GM19025 (cell line): ENCODE results near the gene NFKB1.
A peak's percentile ranks its signal among the peaks of the same experiment; 100 is the strongest.

ENCODE experiments used
- ATAC-seq: cut with Tn5 transposase; IDR thresholded peaks from one replicate; pipeline ENCODE4 v1.9.1; 2021; ENCODE audit warnings: mild to moderate bottlenecking, low read depth, moderate library complexity; ENCODE audit not compliant: unreplicated experiment

The NFKB1 gene

GRCh38 chr4:102527695-102528283 is 26.6 kb downstream of the NFKB1 start:
- no peak for ATAC-seq

- ATAC-seq, result no peak
These were observed 28.8 kb downstream of the NFKB1 start for GRCh38 chr4:102529977-102530376.

GRCh38 chr4:102530986-102531385 is 29.8 kb downstream of the NFKB1 start:
- ATAC-seq, result no peak

GRCh38 chr4:102531462-102531861 is 30.3 kb downstream of the NFKB1 start:
- ATAC-seq, result no peak

GRCh38 chr4:102533348-102533747 is 32.2 kb downstream of the NFKB1 start:
- ATAC-seq, result no peak

- ATAC-seq, result no peak
These were observed 32.7 kb downstream of the NFKB1 start for GRCh38 chr4:102533904-102534303.

- ATAC-seq, result no peak
These were observed 33.7 kb downstream of the NFKB1 start for GRCh38 chr4:102534845-102535244.

- ATAC-seq, result peak; percentile 44
These were observed 34.4 kb downstream of the NFKB1 start for GRCh38 chr4:102535398-102536082.

- no peak for ATAC-seq
These were observed 35.6 kb downstream of the NFKB1 start for GRCh38 chr4:102536768-102537167.

GRCh38 chr4:102537269-102537668 is 36.1 kb downstream of the NFKB1 start:
- ATAC-seq, result no peak

- ATAC-seq, result no peak
These were observed 40.5 kb downstream of the NFKB1 start for GRCh38 chr4:102541697-102542096.

- ATAC-seq, result peak; percentile 83
These were observed 42.1 kb downstream of the NFKB1 start for GRCh38 chr4:102543030-102543928.

GRCh38 chr4:102546635-102547034 is 45.5 kb downstream of the NFKB1 start:
- no peak for ATAC-seq

GRCh38 chr4:102547973-102548372 is 46.8 kb downstream of the NFKB1 start:
- ATAC-seq, result no peak

- ATAC-seq, result no peak
These were observed 50.9 kb downstream of the NFKB1 start for GRCh38 chr4:102551958-102552565.

- ATAC-seq, result no peak
These were observed 51.6 kb downstream of the NFKB1 start for GRCh38 chr4:102552781-102553180.

GRCh38 chr4:102553982-102554381 is 52.8 kb downstream of the NFKB1 start:
- ATAC-seq, result no peak

GRCh38 chr4:102554482-102554881 is 53.3 kb downstream of the NFKB1 start:
- ATAC-seq, result no peak

- no peak for ATAC-seq
These were observed 53.8 kb downstream of the NFKB1 start for GRCh38 chr4:102554992-102555391.

- no peak for ATAC-seq
These were observed 56.5 kb downstream of the NFKB1 start for GRCh38 chr4:102557636-102558035.

GRCh38 chr4:102560115-102560514 is 59.0 kb downstream of the NFKB1 start:
- ATAC-seq, result no peak
